Measurements from ENCODE around the gene NDOR1.

NDOR1 gene

GRCh38 chr9:137199411-137200121 is 5.9 kb upstream of the NDOR1 start:
- DNase-seq: no peak

GRCh38 chr9:137200311-137201204 is 4.9 kb upstream of the NDOR1 start, which contains the start of gene TPRN:
TPRN (minus strand) TSS chr9:137200741; CDS start chr9:137200711, 30 bp downstream.
- peak; percentile 98 to 99 for DNase-seq

DNA sequence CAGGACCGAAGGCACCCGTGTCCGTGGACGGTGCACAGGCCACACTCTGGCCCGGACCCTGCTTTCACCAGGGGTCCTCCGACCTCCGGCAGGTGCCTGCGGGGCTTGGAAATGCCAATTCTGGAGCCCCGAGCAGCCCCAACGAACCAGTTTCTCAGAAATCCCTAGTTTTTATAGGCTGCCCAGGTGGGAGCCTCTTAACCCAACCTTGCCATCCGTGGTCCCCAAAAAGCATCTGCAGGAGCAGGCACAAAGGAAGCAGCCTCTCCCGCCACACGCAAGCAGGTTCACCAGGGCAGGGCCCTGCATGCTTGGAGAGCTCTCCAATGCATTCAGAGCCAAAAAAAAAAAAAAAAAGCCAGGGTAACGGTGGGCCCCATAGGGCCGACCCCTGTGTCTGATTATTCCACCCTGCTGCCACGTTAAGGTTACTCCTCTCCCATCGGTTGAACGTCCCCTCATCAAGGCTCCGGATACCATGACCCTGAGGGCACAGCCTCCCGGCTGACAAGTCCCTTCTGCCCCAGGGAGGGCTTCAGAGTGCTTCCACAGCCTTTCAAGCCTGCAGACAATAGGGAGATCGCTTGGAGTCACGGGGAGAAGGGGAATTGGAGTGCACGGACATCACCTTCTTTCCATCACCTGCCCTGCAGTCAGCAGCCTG is 4.2 kb upstream of the NDOR1 start:
- no peak for DNase-seq

GRCh38 chr9:137202966-137203365 is 2.5 kb upstream of the NDOR1 start:
- no peak for DNase-seq

DNA sequence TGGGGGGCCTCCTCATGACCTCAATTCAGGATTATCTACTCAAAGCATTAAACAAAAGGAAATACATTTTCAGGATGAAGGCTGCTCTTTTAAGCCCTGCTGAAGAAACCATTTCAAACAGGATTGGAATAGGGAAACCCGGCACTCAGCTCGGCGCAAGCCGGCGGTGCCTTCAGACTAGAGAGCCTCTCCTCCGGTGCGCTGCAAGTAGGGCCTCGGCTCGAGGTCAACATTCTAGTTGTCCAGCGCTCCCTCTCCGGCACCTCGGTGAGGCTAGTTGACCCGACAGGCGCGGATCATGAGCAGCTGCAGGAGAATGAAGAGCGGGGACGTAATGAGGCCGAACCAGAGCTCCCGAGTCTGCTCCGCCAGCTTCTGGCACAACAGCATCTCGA is 772 bp upstream of the NDOR1 start:
- no peak for DNase-seq

DNA sequence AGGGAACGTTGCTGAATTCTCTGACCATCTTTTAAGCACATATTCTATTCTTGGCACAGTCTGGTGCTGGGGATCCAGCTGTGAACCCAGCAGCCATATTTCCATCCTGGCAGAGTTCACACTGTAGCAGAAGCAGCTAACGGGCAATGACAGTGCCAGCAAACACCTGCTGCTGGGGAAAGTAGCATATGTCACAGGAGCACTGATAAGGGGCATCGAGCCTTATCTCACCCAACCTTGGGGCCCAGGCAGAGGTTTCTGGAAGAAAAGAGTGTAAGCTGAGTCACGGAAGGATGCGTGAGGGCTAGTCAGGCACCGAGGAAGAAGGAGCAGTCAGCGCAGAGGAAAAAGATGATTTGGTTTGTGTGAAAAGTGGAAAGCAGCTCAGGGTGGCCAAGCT is 1.1 kb downstream of the NDOR1 start:
- DNase-seq: no peak

DNA sequence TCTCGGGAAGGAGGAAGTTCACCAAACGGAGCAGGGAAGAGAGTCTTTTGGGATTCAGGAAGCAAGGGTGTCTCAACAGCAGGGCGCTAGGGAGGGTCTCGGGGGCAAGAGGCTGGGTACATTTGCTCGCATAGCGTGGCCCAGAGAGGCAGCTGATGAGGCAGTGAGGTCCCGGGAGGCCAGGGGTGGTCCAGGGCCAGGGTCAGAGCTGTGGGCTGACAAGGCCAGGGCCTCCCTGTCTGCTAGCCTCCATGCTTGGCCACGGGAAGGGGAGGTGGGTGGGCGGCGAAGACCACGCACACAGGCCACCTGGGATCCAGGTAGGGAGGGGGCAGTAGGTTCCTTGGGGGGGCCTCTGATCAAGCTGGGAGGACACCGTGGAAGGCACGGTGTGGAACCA is 6.0 kb downstream of the NDOR1 start:
- DNase-seq: no peak

- DNase-seq: no peak
Observed at GRCh38 chr9:137212520-137212919, 7.0 kb downstream of the NDOR1 start.

GRCh38 chr9:137213160-137214060 is 7.9 kb downstream of the NDOR1 start:
- no peak for DNase-seq

GRCh38 chr9:137214620-137215019 is 9.1 kb downstream of the NDOR1 start:
- no peak for DNase-seq

DNA sequence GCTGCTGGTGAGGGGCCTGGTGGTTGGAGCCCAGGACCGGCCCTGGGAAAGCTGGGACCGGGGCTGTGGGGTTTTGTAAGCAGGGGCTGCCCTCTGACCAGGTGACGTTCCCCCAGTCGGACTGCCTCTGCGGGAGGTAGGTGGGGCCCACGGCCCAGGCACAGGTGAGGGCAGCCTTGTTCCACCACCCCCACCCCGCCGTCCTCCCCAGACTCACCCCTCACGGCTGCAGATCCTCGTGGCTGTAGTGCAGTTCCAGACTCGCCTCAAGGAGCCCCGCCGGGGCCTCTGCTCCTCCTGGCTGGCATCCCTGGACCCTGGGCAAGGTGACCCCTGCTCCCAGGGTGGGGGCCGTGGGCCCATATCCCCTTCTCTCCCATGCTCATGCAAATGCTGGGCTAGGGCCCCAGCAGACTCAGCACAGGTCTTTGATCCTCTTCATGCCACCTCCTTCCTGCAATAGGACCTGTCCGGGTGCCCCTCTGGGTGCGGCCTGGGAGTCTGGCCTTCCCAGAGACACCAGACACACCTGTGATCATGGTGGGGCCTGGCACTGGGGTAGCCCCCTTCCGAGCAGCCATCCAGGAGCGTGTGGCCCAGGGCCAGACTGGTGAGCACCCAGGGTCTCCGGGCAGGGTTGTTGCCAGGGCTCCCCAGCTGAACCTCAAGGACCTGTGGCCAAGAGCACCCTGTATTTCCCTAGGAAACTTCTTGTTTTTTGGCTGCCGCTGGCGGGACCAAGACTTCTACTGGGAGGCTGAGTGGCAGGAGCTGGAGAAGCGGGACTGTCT is 9.9 kb downstream of the NDOR1 start:
- no peak for DNase-seq

DNA sequence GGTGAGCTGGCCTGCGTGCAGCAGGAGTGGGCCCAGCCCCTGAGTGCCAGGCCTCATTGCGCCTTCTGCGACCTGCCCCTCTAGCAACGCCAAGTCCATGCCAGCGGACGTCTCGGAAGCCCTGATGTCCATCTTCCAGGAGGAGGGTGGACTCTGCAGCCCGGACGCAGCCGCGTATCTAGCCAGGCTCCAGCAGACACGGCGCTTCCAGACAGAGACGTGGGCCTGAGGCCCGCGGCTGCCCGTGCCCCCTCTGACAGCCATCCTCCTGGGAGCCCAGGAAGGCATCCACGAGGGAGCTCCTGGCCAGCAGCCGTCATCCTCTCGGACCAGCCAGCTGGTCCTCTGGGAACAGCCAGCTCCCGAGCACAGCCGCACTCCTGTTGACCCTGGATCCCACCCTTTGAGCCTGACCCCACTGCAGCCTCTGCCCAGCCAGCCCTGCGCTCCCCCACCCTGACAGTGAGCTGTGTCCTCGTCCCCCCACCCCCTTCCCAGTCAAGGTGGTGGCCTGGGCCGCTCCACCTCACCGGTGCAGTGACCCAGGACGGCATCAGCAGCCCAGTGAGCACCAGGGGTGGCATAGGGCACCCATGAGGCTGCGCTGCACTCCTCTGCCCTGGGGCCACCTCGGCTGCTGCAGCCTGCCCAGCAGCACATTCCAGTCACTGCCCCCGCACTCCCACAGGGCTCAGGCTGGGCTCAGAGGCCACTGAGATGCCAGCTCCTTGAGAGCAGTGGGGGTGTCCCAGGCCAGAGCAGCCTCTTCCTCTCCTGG is 10.9 kb downstream of the NDOR1 start:
- no peak for DNase-seq

DNA sequence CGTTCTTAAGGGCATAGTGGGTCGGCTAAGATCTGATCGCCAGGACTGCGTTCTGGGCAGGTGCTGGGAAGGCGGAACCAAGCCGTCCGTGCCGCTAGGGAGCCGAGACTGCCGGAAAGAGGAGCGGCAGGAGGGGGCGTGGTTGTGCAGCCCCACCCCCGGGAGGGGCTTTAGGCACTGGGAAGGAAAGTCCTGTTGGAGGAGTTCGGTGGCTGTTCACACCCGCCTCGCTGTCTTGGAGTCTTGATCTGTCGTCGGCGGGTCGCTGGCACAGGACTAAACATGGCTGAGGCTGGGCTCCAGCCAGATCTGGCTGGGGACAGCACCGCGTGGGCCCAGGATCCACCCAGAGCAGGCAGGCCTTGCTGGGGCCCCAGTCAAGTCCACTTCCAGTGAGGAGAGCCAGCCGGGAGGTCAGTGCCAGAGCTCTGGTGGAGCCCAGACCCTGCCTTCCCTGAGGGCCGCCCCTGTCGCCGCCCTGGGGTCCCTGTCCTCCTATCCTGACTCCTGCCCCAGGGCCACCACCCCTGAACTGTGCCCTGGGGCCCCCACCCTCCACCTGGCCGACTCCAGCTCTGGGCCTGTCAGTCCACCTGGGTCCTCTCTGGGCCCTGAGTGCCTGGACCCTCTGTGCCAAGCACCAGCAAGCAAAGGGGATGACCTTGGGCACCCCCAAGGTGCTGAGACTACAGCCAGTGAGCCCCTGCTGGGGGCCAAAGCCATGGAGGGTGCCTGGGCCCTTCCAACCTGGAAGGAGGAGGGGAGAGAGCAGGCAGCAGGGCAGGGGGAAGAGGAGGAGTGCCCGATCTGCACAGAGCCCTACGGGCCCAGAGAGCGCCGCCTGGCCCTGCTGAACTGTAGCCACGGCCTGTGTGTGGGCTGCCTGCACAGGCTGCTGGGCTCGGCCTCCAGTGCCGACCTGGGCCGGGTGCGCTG is 12.0 kb downstream of the NDOR1 start:
- DNase-seq: no peak

DNA sequence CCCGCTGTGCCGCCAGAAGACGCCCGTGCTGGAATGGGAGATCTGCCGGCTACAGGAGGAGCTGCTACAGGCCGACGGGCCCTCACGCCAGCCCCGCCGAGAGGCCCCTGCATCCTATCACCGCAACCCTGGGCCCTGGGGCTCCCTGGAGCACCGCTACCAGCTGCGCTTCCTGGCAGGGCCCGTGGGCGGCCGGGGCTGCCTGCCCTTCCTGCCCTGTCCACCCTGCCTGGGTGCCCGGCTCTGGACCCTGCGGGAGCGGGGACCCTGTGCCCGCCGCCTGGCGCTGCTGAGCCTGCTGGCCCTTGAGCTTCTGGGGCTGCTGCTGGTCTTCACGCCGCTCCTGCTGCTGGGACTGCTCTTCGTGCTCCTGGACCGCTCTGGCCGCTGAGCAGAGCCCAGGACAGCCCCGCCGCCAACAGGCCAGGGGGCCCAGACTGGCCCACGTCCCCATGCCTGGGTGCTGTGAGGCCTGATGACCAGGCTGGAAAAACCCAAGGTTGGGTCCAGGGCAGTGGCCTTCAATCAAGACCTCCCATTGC is 12.8 kb downstream of the NDOR1 start:
- no peak for DNase-seq

DNA sequence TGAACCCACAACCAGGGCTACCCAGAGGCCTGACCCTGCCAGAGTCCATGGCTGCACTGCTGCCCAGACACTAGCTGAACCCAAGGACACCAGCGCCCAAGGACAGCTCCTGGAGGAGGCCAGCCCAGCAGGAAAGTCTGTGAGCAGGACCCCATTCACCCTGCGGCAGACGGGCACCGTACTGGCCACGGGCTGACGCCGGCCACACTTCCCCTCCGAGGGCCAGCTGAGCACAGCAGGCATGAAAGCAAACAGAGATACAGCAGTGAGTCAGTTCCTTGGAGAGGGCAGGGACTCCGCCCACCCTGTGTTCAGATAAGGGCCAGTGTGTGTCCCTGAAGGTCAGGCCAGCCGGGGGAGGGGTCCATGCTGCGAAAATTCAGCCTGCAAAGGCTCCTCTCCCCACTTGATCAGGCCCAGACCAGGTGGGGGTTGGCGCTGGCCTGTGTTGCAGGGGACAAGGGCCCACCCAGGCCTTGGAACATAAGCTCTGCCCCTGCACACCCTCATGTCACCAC is 13.3 kb downstream of the NDOR1 start:
- DNase-seq: no peak

GRCh38 chr9:137219757-137220316 is 14.3 kb downstream of the NDOR1 start:
- no peak for DNase-seq

GRCh38 chr9:137220317-137221094 is 15.0 kb downstream of the NDOR1 start:
- DNase-seq: no peak

DNA sequence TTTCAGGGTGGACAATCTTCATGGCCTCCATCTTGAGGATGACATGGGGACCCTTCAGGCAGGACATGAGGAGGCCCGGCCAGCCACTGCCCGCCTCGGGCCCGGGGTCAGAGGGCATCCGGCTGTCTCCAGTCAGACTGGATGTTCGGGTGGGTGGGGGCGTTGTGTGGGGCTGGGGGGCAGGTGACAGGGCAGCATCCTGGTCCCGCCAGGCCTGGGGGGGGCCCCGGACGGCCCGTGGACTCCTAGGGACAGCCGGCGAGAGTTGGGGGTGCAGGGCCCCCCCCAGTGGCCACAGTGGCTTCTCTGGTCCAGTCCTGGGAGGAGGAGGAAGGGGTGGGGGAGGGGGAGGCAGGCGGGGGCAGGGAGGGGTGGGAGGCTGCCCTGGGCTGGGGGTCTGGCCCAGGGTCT is 15.6 kb downstream of the NDOR1 start:
- DNase-seq: no peak
